MG63 (cell line): ENCODE results near the gene C12orf60. TPM values are rescaled to one million over a fixed set of nuclear protein-coding genes. Genes with fewer than 3 reads are reported as not detected.

ENCODE experiments used
- DNase-seq: peaks from one replicate; pipeline ENCODE4 v3.0.0-alpha.2; 2020
- H3K27me3 ChIP-seq: fragments of 250-450 bp; sonication (Bioruptor Pico); 2 replicates; pipeline ENCODE4 v1.5.1; 2020; ENCODE audit warnings: mild to moderate bottlenecking, moderate library complexity
- H3K36me3 ChIP-seq: fragments of 250-450 bp; sonication (Bioruptor Pico); 2 replicates; pipeline ENCODE4 v1.5.1; 2020; ENCODE audit warnings: mild to moderate bottlenecking, moderate library complexity
- H3K4me3 ChIP-seq: fragments of 250-450 bp; sonication (Bioruptor Pico); 2 replicates; pipeline ENCODE4 v1.5.1; 2020; ENCODE audit warnings: mild to moderate bottlenecking, moderate library complexity
- H3K9me3 ChIP-seq: fragments of 250-450 bp; sonication (Bioruptor Pico); 2 replicates; pipeline ENCODE4 v1.5.1; 2020; ENCODE audit warnings: mild to moderate bottlenecking, moderate library complexity
- total RNA-seq: library from RNA; depleted of rRNA; stranded (reverse); fragments of >200 nt; shearing (Covaris generic); gene quantifications from 2 replicates; pipeline ENCODE4 v1.2.3, GENCODE V29; 2014; ENCODE audit warnings: low replicate concordance

C12orf60 gene
- total RNA-seq, 1 experiment from 2014 or later, result 2.2 TPM

- no peaks in the 10 kb centered on the region for H3K9me3 ChIP-seq
- H3K4me3 ChIP-seq, result peak overlapping the region; percentile 63
- DNase-seq, result peak; percentile 88
- no peaks in the 10 kb centered on the region for H3K27me3 ChIP-seq
- no peaks in the 10 kb centered on the region for H3K36me3 ChIP-seq
These were observed 29.2 kb upstream of the C12orf60 start for GRCh38 chr12:14774074-14774905.

GRCh38 chr12:14774906-14775635, 28.4 kb upstream of the C12orf60 start:
- Histone ChIP-seq H3K36me3 (no peaks in the 10 kb centered on the region), H3K4me3 (peak overlapping the region; percentile 63)
- DNase-seq, result peak; percentile 35

GRCh38 chr12:14775636-14775980, 27.9 kb upstream of the C12orf60 start:
- no peak for DNase-seq
- no peaks in the 10 kb centered on the region for H3K27me3 ChIP-seq
- H3K9me3 ChIP-seq, result no peaks in the 10 kb centered on the region
- H3K4me3 ChIP-seq, result peak overlapping the region; percentile 63
- no peaks in the 10 kb centered on the region for H3K36me3 ChIP-seq

More at GRCh38 chr12:14774906-14775635, 28.4 kb upstream of the C12orf60 start:
- Histone ChIP-seq H3K27me3 (no peaks in the 10 kb centered on the region), H3K9me3 (no peaks in the 10 kb centered on the region)

GRCh38 chr12:14776236-14776961, 27.1 kb upstream of the C12orf60 start:
- Histone ChIP-seq H3K4me3 (no peak overlapping the region), H3K27me3 (no peaks in the 10 kb centered on the region), H3K36me3 (no peaks in the 10 kb centered on the region), H3K9me3 (no peaks in the 10 kb centered on the region)
- DNase-seq, result no peak

- Histone ChIP-seq H3K36me3 (no peaks in the 10 kb centered on the region), H3K27me3 (no peaks in the 10 kb centered on the region), H3K9me3 (no peaks in the 10 kb centered on the region), H3K4me3 (no peak overlapping the region)
- DNase-seq, result peak; percentile 6
These were observed 26.2 kb upstream of the C12orf60 start for GRCh38 chr12:14777271-14777670.

GRCh38 chr12:14779834-14780233, 23.6 kb upstream of the C12orf60 start:
- Histone ChIP-seq H3K36me3 (no peaks in the 10 kb centered on the region; the same call in 1 of the 2 replicates), H3K27me3 (no peaks in the 10 kb centered on the region), H3K9me3 (no peaks in the 10 kb centered on the region), H3K4me3 (no peak overlapping the region)
- no peak for DNase-seq

- Histone ChIP-seq H3K9me3 (no peaks in the 10 kb centered on the region), H3K4me3 (no peak overlapping the region), H3K36me3 (peaks cover 9% of the 10 kb centered on the region), H3K27me3 (no peaks in the 10 kb centered on the region)
- no peak for DNase-seq
These were observed 22.6 kb upstream of the C12orf60 start for GRCh38 chr12:14780859-14781258.

- no peak overlapping the region for H3K4me3 ChIP-seq
- DNase-seq, result no peak
- peaks cover 13% of the 10 kb centered on the region for H3K36me3 ChIP-seq
- H3K27me3 ChIP-seq, result no peaks in the 10 kb centered on the region
- H3K9me3 ChIP-seq, result no peaks in the 10 kb centered on the region
These were observed 21.9 kb upstream of the C12orf60 start for GRCh38 chr12:14781563-14781962.

GRCh38 chr12:14782756-14783155, 20.7 kb upstream of the C12orf60 start:
- Histone ChIP-seq H3K36me3 (peaks cover 24% of the 10 kb centered on the region), H3K9me3 (no peaks in the 10 kb centered on the region), H3K27me3 (no peaks in the 10 kb centered on the region), H3K4me3 (no peak overlapping the region)
- no peak for DNase-seq

- no peak for DNase-seq
- peaks cover 38% of the 10 kb centered on the region for H3K36me3 ChIP-seq
- no peaks in the 10 kb centered on the region for H3K9me3 ChIP-seq
- no peaks in the 10 kb centered on the region for H3K27me3 ChIP-seq
- H3K4me3 ChIP-seq, result no peak overlapping the region
These were observed 19.0 kb upstream of the C12orf60 start for GRCh38 chr12:14784471-14784870.

GRCh38 chr12:14785568-14785967, 17.9 kb upstream of the C12orf60 start:
- Histone ChIP-seq H3K27me3 (no peaks in the 10 kb centered on the region), H3K4me3 (no peak overlapping the region), H3K9me3 (no peaks in the 10 kb centered on the region), H3K36me3 (peaks cover 49% of the 10 kb centered on the region)
- no peak for DNase-seq

GRCh38 chr12:14795028-14795448, 8.4 kb upstream of the C12orf60 start:
- Histone ChIP-seq H3K9me3 (no peaks in the 10 kb centered on the region), H3K27me3 (no peaks in the 10 kb centered on the region), H3K4me3 (no peak overlapping the region), H3K36me3 (peaks cover 85% of the 10 kb centered on the region)
- no peak for DNase-seq

GRCh38 chr12:14802247-14802646, 1.2 kb upstream of the C12orf60 start:
- no peaks in the 10 kb centered on the region for H3K9me3 ChIP-seq
- DNase-seq, result no peak
- no peaks in the 10 kb centered on the region for H3K27me3 ChIP-seq
- peaks cover 39% of the 10 kb centered on the region for H3K36me3 ChIP-seq
- peak overlapping the region; percentile 95 for H3K4me3 ChIP-seq

- peak overlapping the region; percentile 95 for H3K4me3 ChIP-seq
- no peaks in the 10 kb centered on the region for H3K27me3 ChIP-seq
- peaks cover 35% of the 10 kb centered on the region for H3K36me3 ChIP-seq
- DNase-seq, result no peak
- no peaks in the 10 kb centered on the region for H3K9me3 ChIP-seq
These were observed 804 bp upstream of the C12orf60 start for GRCh38 chr12:14802721-14803010.

- no peak for DNase-seq
- H3K4me3 ChIP-seq, result peak overlapping the region; percentile 95
- H3K9me3 ChIP-seq, result no peaks in the 10 kb centered on the region
These were observed 325 bp downstream of the C12orf60 start for GRCh38 chr12:14803830-14804160.

GRCh38 chr12:14810167-14810952, 6.9 kb downstream of the C12orf60 start:
- Histone ChIP-seq H3K27me3 (peaks cover 3% of the 10 kb centered on the region), H3K36me3 (no peaks in the 10 kb centered on the region), H3K9me3 (no peaks in the 10 kb centered on the region), H3K4me3 (no peak overlapping the region)
- DNase-seq, result no peak

More at GRCh38 chr12:14803830-14804160, 325 bp downstream of the C12orf60 start:
- no peaks in the 10 kb centered on the region for H3K27me3 ChIP-seq
- peaks cover 24% of the 10 kb centered on the region for H3K36me3 ChIP-seq
